Type B pancreatic cell (in vitro differentiated cells): ENCODE measurements around the gene SNX32. TPM values are rescaled to one million over a fixed set of nuclear protein-coding genes. Genes with fewer than 3 reads are reported as not detected.
A peak's percentile ranks its signal among the peaks of the same experiment; 100 is the strongest.

Source experiments
- DNase-seq: peaks from one replicate; pipeline ENCODE4 v3.0.0; 2021; ENCODE audit warnings: mixed read lengths; ENCODE audit not compliant: unreplicated experiment; ENCODE audit errors: extremely low spot score
- H3K27ac Mint-ChIP-seq: 2 replicates; pipeline ENCODE4 v1.8.0; 2021; ENCODE audit warnings: mild to moderate bottlenecking, mixed read lengths
- H3K27me3 Mint-ChIP-seq: 2 replicates; pipeline ENCODE4 v1.8.0; 2021; ENCODE audit warnings: mixed read lengths
- H3K36me3 Mint-ChIP-seq: 2 replicates; pipeline ENCODE4 v1.8.0; 2021; ENCODE audit warnings: mixed read lengths
- H3K4me1 Mint-ChIP-seq: one replicate; pipeline ENCODE4 v1.8.0; 2021; ENCODE audit warnings: mixed read lengths; ENCODE audit not compliant: unreplicated experiment
- H3K4me3 Mint-ChIP-seq: 2 replicates; pipeline ENCODE4 v1.8.0; 2021; ENCODE audit warnings: mild to moderate bottlenecking, mixed read lengths
- H3K9me3 Mint-ChIP-seq: 2 replicates; pipeline ENCODE4 v1.8.0; 2021; ENCODE audit warnings: mixed read lengths
- total RNA-seq: library from RNA; stranded (reverse); gene quantifications from 2 replicates; pipeline ENCODE4 v1.2.1, GENCODE V29; 2021; ENCODE audit warnings: low replicate concordance
- TF ChIP-seq, protein P1 (sequence below): fragments of 200-600 bp; sonication (generic); conservative IDR thresholded peaks from 2 replicates; pipeline ENCODE4 v1.5.0; 2021; ENCODE audit warnings: antibody characterized with exemption, mild to moderate bottlenecking

Gene SNX32
- total RNA-seq, 1 donor from 2014 or later: 4.2 TPM

- Mint-ChIP-seq H3K4me3 (peak overlapping the region; percentile 98), H3K27me3 (peaks cover 7% of the 10 kb centered on the region), H3K4me1 (peaks cover 30% of the 10 kb centered on the region), H3K36me3 (peaks cover 5% of the 10 kb centered on the region), H3K9me3 (no peaks in the 10 kb centered on the region), H3K27ac (no peak overlapping the region)
- TF ChIP-seq, protein P1, sequence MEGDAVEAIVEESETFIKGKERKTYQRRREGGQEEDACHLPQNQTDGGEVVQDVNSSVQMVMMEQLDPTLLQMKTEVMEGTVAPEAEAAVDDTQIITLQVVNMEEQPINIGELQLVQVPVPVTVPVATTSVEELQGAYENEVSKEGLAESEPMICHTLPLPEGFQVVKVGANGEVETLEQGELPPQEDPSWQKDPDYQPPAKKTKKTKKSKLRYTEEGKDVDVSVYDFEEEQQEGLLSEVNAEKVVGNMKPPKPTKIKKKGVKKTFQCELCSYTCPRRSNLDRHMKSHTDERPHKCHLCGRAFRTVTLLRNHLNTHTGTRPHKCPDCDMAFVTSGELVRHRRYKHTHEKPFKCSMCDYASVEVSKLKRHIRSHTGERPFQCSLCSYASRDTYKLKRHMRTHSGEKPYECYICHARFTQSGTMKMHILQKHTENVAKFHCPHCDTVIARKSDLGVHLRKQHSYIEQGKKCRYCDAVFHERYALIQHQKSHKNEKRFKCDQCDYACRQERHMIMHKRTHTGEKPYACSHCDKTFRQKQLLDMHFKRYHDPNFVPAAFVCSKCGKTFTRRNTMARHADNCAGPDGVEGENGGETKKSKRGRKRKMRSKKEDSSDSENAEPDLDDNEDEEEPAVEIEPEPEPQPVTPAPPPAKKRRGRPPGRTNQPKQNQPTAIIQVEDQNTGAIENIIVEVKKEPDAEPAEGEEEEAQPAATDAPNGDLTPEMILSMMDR: no peak
- DNase-seq: no peak
Observed at GRCh38 chr11:65885808-65886536, 52.2 kb downstream of the SNX32 start.

DNA sequence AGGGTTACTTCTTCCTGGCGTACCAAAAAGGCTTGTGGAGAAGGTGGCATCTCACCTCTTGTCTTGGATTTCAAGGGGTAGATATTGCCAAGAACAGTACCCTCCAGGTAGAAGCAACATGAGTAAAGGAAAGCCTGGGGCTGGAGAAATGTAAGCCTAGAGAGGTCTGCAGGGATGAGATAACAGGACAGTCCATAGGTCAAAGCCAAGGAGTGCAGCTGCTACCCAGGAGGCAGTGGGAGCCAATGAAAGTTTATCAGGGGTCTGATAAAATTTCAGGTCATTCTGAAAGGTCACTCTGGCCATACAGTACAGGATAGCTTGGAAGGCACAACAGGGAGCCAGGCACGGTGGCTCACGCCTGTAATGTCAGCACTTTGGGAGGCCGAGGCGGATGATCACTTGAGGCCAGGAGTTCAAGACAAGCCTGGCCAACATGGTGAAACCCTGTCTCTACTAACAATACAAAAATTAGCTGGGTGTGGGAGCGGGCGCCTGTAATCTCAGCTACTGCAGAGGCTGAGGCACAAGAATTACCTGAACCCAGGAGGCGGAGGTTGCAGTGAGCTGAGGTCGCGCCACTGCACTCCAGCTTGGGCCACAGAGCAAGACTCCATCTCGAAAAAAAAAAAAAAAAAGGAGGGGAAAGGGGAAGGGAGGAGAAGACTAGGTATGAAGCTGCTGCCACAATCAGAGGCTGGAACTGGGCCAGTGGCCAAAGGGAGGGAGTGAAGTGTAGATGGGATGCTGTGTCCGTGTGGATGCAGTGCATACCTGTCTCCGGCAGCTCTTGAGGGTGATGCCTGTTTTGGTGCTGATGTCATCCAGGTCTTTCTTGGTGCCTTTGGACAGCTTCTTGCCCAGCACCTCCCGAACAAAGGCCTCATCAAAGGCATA, 53.3 kb downstream of the SNX32 start:
- Mint-ChIP-seq H3K36me3 (peaks cover 5% of the 10 kb centered on the region), H3K4me3 (peak overlapping the region; percentile 98), H3K27ac (peak overlapping the region; percentile 83), H3K9me3 (no peaks in the 10 kb centered on the region), H3K27me3 (peaks cover 8% of the 10 kb centered on the region), H3K4me1 (peaks cover 31% of the 10 kb centered on the region)
- TF ChIP-seq, protein P1: no peak
- no peak for DNase-seq

DNA sequence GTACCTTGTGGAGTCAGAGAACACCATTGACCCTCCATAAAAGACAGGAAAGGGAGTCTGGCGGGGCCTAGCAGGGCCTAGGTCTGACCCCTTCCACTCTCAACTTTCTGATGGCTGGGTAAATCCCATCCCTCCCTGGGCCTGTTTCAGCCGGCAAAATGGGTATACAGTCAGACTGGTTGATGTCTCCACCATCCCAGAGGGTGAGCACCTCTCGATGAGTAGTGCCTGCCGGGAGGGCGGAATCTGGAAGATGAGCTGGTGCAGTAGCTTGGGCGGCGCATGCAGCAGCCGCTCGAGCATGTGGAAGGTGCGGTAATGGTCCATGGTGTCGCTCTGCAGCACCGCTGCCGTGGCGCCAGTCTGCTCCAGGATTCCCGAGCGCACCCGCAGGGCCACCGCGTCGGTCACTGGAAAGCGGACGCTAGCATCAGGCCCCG, 54.0 kb downstream of the SNX32 start:
- Mint-ChIP-seq H3K36me3 (peaks cover 5% of the 10 kb centered on the region), H3K27ac (peak overlapping the region; percentile 83), H3K9me3 (no peaks in the 10 kb centered on the region), H3K4me1 (peaks cover 37% of the 10 kb centered on the region), H3K27me3 (peaks cover 15% of the 10 kb centered on the region), H3K4me3 (peak overlapping the region; percentile 98)
- no peak for DNase-seq
- TF ChIP-seq, protein P1: no peak

- H3K36me3 Mint-ChIP-seq: peaks cover 5% of the 10 kb centered on the region
- peak within 1 kb of the TSS; percentile 98 for H3K4me3 Mint-ChIP-seq
- TF ChIP-seq, protein P1: peak; percentile 81
- peaks cover 15% of the 10 kb centered on the region for H3K27me3 Mint-ChIP-seq
- peak within 1 kb of the TSS; percentile 83 for H3K27ac Mint-ChIP-seq
- peaks cover 38% of the 10 kb centered on the region for H3K4me1 Mint-ChIP-seq
- peak; percentile 97 for DNase-seq
- no peaks in the 10 kb centered on the region for H3K9me3 Mint-ChIP-seq
Observed at GRCh38 chr11:65888163-65888814, 54.5 kb downstream of the SNX32 start, which contains the start of gene FIBP. Gene FIBP (minus strand): TSS chr11:65888471. CDS start chr11:65888418, 53 bp downstream.

GRCh38 chr11:65890324-65891218, 56.8 kb downstream of the SNX32 start, which contains the start of gene CCDC85B:
Gene CCDC85B (plus strand): TSS chr11:65890673. CDS start chr11:65890784, 111 bp downstream.
- Mint-ChIP-seq H3K27ac (peak within 1 kb of the TSS; percentile 83), H3K4me3 (peak within 1 kb of the TSS; percentile 98), H3K36me3 (no peaks in the 10 kb centered on the region), H3K27me3 (peaks cover 24% of the 10 kb centered on the region), H3K4me1 (peaks cover 33% of the 10 kb centered on the region), H3K9me3 (no peaks in the 10 kb centered on the region)
- DNase-seq: peak; percentile 97
- TF ChIP-seq, protein P1: peak; percentile 52
